Measurements from ENCODE around the gene FGFR2.

FGFR2 gene

DNA sequence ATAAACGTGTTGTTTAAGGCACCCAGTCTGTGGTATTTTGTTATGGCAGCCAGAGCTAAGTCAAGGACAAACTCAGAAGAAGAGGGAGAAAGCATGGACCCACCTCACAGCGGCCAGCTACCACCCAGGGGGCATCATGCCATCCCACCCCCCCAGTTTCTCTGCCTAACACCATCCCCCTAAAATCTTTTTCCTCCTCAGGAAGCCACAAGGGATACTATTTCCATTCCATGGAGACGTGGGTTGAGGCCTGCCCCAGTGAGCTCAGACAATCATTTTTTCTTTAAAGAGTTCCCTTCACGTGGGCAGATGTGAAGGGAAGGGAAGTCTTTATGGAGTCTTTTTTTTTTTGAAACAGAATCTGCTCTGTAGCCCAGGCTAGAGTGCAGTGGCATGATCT lies 131.8 kb downstream of the FGFR2 start:
- POLR2A ChIA-PET, result no interaction called here
- TF ChIP-seq, protein P1, sequence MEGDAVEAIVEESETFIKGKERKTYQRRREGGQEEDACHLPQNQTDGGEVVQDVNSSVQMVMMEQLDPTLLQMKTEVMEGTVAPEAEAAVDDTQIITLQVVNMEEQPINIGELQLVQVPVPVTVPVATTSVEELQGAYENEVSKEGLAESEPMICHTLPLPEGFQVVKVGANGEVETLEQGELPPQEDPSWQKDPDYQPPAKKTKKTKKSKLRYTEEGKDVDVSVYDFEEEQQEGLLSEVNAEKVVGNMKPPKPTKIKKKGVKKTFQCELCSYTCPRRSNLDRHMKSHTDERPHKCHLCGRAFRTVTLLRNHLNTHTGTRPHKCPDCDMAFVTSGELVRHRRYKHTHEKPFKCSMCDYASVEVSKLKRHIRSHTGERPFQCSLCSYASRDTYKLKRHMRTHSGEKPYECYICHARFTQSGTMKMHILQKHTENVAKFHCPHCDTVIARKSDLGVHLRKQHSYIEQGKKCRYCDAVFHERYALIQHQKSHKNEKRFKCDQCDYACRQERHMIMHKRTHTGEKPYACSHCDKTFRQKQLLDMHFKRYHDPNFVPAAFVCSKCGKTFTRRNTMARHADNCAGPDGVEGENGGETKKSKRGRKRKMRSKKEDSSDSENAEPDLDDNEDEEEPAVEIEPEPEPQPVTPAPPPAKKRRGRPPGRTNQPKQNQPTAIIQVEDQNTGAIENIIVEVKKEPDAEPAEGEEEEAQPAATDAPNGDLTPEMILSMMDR (IDR thresholded peaks at IDR 0.05; ENCODE audit: control extremely low read depth, extremely low read depth, low read depth, missing control alignments), result no peak
- CTCF ChIA-PET, result no interaction called here
- no peak for DNase-seq (ENCODE audit: extremely low spot score)

DNA sequence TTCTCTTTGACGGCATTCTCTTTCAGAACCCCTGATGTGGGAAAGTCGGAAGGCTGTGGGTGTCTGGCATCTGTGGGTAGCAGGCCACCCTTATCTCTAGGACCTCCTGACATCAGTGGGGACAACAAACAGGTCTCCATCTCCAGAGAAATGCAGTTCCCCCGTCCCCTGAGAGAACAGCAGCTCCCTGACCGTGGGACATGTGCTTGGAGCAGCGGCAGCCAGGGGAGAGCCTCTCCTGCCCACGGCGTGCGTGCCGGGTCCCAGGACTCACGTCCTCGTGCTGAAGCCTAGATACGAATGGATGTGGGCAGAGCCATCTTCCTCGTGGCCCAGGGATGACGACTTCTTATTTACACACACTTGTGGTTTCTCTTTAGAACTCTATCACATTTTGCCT lies 133.0 kb downstream of the FGFR2 start:
- DNase-seq (ENCODE audit: extremely low spot score), result no peak
- CTCF ChIA-PET, result interaction anchor here (1.5 kb wide), 1 partner anchor 60 kb away, joined by 5 read pairs; no protein-coding TSS in a partner anchor

DNA sequence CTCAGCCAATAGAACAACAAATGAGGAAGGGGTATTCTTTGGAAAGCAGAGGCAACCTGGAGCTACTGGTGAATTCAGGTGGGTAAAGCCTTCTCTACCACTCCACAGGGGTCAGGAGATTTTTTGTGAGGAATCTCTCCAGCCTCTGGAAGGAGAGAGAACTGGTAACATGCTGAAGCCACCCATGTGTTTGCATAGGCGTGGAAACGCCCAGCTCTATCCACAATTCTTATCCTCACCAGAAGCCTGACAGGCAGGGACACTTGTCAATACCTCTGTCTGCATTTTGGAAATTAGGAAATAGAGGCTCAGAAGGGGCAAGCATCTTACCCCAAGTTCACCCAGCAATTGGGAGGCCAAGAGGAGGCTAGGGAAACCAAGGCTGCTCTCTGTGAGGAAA lies 133.7 kb downstream of the FGFR2 start:
- ChIA-PET POLR2A (no interaction called here), CTCF (interaction anchor here (1.5 to 1.7 kb wide), 2 partner anchors 11 to 60 kb away, joined by 5 to 6 read pairs; no protein-coding TSS in a partner anchor)
- TF ChIP-seq, protein P1 (IDR thresholded peaks at IDR 0.05; ENCODE audit: control extremely low read depth, extremely low read depth, low read depth, missing control alignments), result no peak
- DNase-seq (ENCODE audit: extremely low spot score), result no peak

More for the DNA sequence above, 133.0 kb downstream of the FGFR2 start:
- POLR2A ChIA-PET, result no interaction called here
- TF ChIP-seq, protein P1 (IDR thresholded peaks at IDR 0.05; ENCODE audit: control extremely low read depth, extremely low read depth, low read depth, missing control alignments), result no peak

DNA sequence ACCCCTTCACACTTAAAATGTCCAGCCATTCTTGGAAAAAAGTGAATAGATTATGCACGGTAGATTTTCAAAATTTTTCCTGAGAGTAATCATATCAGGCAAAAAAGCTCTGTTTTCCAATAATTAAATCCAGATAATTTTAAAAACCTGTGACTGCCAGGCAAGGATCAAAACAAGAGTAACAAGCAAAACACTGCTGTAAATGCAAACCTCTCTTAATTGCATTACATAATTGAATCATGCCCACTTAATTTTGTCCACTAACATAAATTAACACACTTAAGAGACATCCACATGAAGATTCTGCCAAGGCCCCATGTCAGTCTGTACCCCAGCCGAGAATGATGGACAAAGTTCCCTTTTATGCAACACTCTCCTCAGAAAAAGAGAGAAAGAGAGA lies 135.3 kb downstream of the FGFR2 start:
- TF ChIP-seq, protein P1 (IDR thresholded peaks at IDR 0.05; ENCODE audit: control extremely low read depth, extremely low read depth, low read depth, missing control alignments), result no peak
- no peak for DNase-seq (ENCODE audit: extremely low spot score)
- ChIA-PET POLR2A (no interaction called here), CTCF (no interaction called here)

DNA sequence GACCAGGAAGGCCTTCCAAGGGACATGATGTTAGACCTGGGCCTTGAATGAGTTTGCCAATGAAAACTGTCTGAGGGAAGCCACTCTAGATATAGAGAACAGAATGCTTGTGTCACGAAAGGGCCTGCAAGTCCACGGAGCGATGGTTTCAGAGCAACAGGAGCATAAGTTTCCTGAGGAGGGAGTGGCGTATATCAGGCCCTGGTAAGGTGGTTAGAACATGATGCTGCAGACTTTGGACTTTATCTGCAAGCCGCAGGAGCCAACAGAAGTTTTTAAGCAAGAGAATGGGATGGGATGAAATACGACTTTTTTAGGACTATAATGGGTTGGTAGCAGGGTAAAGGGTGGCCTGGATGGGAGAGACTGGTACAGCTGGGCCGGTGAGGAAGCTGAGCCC lies 136.0 kb downstream of the FGFR2 start:
- TF ChIP-seq, protein P1 (IDR thresholded peaks at IDR 0.05; ENCODE audit: control extremely low read depth, extremely low read depth, low read depth, missing control alignments), result no peak

DNA sequence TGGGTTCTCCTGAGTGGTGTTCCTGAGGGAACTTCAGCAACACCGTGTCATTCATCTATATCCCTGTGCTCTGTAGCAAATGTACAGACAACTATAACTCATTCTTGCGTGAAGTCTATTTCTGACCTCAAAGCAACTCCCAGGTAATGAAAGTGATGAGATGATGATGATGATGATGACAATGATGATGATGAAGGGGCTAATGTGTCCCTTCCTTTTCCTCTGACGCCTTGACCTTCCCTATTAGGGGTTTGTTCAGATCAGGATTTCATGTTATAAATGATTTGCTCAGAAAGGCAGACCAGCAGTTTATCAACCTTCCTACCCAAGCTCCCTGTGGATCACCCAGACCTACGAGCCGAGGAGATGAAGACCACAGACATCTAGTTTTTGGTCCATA lies 136.9 kb downstream of the FGFR2 start:
- POLR2A ChIA-PET, result no interaction called here

More for the DNA sequence above, 136.0 kb downstream of the FGFR2 start:
- DNase-seq (ENCODE audit: extremely low spot score), result no peak
- ChIA-PET CTCF (no interaction called here), POLR2A (no interaction called here)

More for the DNA sequence above, 136.9 kb downstream of the FGFR2 start:
- no peak for DNase-seq (ENCODE audit: extremely low spot score)
- TF ChIP-seq, protein P1 (IDR thresholded peaks at IDR 0.05; ENCODE audit: control extremely low read depth, extremely low read depth, low read depth, missing control alignments), result no peak
- CTCF ChIA-PET, result no interaction called here
